Activated CD4-positive, alpha-beta T cell treated with anti-CD3 and anti-CD28 coated beads, Interleukin-2, amount 50 U/mL, for 24 hours (primary cell): Measurements from ENCODE around the gene MCUB.
"Not testable (repeated sequence)": the region's sequence is repeated elsewhere in the genome, so short reads cannot be mapped to it uniquely, and the experiment has no call there.

Experiments used
- DNase-seq, 2 donors: peaks; one replicate each; pipeline ENCODE4 v3.0.0-alpha.2; 2020; ENCODE audit warnings: low read depth in 1 of 2, low spot score in 1 of 2

Gene MCUB, protein sequence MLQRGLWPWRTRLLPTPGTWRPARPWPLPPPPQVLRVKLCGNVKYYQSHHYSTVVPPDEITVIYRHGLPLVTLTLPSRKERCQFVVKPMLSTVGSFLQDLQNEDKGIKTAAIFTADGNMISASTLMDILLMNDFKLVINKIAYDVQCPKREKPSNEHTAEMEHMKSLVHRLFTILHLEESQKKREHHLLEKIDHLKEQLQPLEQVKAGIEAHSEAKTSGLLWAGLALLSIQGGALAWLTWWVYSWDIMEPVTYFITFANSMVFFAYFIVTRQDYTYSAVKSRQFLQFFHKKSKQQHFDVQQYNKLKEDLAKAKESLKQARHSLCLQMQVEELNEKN

DNA sequence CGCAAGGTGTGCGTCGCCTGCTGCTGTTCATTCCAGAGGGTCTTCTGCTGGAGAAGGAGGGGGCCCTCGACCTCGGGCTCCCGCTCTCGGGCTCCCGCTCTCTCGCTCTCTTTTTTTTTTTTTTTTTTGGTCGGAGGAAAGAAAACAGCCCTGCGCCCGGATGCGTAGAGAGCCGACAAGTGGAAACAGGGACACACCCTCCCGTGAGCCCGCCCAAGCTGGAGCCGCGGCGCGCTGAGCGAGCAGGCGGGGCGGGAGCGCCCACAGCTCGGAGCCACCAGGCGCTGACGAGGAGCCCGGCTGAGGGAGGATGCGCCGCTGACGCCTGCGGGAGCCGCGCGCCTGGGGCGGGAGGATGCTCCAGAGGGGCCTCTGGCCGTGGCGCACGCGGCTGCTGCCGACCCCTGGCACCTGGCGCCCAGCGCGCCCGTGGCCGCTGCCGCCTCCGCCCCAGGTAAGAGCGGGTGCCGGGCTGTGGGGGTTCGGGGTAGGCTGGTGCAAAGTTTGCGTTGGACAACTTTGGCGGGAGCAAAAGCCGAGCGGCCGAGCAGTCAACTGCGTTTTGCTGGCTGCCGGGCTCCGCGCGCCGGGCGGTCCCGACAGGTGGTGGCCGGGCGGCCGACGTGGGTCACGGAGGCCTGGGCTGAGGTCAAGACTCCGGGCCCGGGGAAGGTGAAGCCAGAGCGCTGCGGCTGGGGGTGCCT is at the start of gene MCUB:
MCUB (plus strand) TSS at position 264 of the 704 bp plus-strand sequence; CDS start at position 356, 92 bp downstream.
- peak; percentile 78 to 89 for DNase-seq

DNA sequence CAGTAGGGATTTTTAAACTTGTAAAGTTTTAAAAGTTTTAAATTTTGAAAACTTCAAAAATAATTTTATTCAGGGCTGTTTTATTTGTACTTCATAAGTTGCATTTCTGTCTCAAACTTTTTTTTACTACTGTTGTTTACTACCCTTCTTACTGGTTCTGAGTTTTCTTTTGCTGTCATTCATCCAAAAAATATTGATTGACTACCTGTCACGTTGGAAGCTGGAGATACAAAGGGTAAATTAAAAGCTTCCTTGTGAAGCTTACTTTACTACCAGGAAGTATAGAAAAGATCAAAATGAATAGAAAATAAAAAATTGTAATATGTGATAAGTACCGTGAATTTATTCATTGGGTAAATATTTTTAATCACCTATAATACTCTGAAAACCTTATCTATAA is 49.4 kb upstream of the MCUB start:
- no peak for DNase-seq

DNA sequence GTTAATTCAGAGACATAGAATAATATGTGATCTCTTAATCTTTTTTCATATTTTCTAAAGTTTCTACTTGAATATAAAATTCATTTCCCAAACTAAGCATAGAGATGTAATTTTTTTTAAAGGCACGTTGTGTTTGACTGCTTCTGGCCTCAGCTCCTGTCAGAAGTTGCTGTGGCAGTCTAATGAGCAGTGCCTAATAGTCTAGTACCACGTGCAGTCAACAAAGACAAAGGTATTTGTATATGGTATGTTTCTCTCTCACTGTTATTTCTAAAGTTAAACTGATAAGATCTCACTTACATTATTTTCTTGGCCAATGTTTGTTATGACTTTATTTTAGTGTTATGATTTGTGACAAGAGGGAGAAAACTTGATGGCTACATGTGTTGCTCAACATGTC is 48.6 kb upstream of the MCUB start:
- DNase-seq = no peak

DNA sequence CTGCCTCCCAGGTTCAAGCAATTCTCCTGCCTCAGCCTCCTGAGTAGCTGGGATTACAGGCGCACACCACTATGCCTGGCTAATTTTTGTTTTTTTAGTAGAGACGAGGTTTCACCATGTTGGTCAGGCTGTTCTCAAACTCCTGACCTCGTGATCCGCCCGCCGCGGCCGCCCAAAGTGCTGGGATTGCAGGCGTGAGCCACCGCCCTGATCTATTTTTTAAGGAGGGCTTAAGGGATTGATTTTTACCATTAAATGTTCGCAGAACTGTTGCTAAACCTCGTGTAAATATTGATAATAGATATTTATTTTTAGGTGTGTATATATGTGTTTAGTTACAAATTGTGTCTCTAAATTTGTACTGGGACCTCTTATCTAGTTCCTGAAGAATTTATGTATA is 46.7 kb upstream of the MCUB start:
- not testable (repeated sequence) for DNase-seq

DNA sequence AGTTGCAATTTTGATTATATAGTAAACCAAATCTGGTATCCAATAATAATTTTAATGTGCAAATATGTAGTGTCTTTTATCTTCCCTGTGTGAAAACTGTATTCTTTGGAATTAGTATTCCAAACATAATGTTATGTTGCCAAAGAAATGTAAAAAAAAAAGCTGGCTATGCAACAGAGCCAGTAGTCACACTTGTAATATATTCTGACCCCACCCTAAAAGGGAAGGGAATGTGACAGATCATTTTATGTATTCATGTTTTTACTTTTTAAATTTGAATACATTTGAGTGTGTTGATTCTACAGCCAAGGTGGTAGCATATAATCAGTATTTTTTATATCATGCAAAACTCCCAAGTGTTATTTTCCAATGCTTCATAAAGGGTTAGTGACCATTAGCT is 27.9 kb upstream of the MCUB start:
- DNase-seq = no peak

DNA sequence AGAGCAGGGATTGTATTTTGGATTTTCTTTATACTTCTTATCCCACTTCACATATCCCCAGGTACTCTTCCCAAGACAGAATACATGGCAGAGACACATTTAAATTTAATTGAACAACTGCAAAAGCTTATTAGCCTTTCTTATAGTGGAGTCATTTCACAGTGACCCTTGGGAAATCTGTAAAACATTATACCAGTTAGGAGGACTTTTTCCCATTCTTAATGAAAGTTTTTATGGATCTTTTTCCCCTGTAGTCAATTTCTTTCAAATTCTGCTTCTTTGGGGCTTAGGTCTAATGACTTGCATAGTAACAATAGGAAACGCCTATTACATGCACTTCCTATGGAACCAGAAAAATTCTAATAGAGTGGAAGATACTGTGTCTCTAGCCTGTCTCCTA is 14.6 kb upstream of the MCUB start:
- DNase-seq = no peak

DNA sequence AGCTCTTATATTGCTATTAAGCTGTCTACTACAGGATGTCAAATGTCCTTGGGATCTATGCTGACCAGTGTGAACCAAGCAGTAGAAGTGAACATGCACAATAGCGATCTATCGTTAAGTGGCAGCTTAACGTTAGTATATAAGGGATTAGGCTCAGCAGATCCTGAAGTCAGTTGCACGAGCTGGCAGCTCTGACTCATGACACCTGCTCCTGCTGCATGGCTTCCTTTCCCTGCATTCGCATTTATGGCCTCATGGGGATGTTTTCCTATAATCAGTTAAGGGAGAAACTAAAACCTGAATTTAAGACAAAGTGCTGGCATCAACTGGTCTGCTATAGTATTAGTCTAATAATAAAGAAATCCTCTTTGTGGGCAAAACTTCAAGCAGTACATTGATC is 12.7 kb upstream of the MCUB start:
- DNase-seq = no peak

DNA sequence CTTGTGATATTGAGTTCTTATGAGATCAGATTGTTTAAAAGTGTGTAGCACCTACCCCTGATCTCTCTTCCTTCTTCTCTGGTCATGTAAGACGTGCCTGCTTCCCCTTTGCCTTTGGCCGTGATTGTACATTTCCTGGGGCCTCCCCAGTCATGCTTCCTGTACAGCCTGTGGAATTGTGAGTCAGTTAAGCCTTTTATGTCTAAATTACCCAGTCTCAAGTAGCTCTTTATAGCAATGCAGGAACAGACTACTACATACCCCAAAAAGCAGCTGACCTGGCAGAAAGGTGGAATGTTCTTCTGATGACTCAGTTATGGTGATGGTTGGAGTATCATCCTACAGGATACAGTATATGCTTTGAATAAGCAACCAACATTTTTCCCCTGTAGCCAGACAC is 11.4 kb upstream of the MCUB start:
- peak in 1 of 2 donors; percentile 19 for DNase-seq

DNA sequence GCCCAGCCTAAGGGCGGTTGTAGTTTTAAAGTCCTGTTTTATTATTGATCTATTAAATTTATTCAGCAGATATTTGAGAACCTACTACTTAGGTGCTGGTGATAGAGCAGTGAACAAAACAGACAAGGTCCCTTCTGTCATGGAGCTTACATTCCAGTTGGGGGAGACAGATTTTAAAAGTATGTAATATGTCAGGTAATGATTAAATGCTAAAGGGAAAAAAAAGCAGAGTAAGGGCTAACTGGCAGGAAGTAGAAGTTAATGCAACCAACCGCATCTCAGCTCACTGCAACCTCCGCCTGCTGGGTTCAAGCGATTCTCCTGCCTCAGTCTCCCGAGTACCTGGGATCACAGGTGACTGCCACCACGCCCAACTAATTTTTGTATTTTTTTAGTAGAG is 7.8 kb upstream of the MCUB start:
- no peak for DNase-seq

DNA sequence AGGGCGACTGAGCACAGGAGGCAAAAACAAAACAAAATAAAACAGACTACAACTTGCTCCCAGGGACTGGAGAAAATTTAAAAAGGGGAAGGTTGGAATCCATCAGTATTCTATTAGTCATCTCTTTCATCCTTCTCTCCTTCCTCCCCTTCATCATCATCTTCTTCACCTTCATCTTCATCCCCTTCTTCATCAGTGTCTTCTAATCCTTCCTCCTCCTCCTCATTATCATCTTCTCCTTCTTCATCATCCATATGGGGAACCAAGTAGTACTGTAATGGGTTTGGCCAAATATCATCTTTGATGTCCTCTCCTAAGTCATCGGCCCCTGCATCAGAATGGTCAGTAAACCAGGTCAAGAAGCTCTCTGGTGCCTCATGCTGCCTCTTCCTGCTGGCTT is 6.9 kb upstream of the MCUB start:
- DNase-seq = no peak

DNA sequence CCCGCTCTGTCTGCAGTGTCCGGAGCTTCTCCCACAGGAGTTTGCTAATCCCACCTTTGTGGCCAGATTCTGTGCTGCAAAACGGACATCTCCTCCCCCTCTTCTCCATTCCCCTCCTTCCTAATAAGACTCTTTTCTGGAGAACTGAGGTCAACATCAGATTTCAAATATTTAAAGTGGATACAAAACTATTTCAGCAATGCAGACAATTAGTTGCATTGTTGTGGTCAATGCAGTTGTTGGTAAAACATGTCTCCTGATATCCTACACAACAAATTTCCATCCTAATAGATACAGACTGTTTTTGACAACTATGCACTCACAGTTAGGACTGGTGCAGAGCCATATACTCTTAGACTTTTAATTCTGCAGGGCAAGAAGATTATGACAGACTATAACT is 5.1 kb upstream of the MCUB start:
- DNase-seq = no peak

DNA sequence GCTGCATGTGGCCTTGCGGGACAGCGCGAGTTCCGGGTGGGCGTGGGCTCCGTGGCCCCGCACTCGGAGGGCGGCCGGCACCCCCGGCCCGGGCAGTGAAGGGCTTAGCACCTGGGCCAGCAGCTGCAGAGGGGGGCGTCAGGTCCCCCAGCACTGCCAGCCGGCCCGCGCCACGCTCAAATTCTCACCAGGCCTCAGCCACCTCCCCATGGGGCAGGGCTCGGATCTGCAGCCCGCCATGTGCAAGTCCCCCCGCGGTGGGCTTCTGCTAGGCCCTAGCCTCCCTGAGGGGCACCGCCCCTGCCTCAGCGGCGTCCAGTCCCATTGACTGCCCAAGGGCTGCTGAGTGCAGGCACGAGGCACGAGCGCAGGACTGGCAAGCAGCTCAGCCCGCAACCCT is 2.6 kb upstream of the MCUB start:
- no peak for DNase-seq

DNA sequence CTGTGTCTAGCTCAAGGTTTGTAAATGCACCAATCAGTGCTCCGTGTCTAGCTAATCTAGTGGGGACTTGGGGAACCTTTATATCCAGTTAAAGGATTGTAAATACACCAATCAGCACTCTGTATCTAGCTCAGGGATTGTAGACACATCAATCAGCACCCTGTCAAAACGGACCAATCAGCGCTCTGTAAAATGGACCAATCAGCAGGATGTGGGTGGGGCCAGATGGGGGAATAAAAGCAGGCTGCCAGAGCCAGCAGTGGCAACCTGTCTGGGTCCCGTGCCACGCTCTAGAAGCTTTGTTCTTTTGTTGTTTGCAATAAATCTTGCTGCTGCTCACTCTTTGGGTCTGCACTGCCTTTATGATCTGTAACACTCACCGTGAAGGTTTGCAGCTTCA is 2.0 kb upstream of the MCUB start:
- DNase-seq = not testable (repeated sequence)

DNA sequence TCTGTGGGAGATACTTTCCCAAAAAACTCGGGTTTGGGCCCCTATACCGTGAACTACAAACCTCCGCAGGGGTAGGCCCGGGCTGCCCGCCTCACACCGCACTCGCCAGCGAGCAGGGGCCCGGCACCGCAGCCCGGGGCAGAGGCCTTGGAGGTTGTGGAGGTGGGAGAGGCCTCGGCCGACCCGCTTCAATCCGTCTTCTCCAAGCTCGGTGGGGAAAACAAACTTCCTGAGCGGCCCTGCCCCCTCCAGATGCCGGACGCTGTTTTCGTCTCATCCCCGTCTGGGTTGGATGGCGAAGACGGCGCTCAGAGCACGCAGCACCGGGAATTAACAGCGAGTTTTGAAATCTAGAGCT is 442 bp upstream of the MCUB start:
- peak; percentile 20 to 23 for DNase-seq

DNA sequence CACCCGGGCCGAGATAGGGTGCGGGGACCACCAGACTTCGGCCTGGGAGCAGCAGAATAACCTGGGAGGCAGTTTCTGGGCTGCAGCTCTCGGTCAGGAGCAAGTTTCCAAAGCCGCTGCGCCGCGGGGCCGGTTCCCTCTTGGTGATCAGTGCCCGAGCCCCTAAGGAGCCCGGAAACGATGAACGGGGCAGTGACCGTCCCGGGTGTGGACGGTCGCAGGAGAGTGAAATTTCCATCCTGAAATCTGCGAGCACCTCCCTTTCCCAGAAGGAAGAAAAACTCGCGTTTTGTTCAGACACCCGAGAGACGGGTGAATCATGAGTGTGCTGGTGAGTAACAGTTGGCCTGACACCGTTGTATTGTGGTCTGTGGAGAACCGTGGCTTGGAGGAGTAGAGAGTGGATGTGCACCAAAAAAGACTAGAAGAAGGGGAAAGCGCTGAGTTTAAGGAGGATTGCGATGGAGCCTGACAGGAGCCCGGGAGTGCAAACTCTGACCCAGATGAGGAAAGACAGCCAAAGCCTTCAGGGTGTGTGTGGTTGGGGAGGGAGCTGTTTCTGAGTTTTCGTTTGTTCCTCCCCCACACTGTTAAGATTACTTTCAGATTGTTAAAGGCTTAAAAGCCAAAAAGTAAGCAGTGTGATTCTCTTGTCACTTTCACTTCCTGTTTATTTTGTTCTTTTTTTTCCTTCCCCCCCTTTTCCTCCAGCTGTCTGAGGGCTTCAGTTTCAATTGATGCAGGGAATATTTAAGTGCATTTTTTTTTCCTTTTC is 828 bp downstream of the MCUB start:
- peak; percentile 41 to 61 for DNase-seq

DNA sequence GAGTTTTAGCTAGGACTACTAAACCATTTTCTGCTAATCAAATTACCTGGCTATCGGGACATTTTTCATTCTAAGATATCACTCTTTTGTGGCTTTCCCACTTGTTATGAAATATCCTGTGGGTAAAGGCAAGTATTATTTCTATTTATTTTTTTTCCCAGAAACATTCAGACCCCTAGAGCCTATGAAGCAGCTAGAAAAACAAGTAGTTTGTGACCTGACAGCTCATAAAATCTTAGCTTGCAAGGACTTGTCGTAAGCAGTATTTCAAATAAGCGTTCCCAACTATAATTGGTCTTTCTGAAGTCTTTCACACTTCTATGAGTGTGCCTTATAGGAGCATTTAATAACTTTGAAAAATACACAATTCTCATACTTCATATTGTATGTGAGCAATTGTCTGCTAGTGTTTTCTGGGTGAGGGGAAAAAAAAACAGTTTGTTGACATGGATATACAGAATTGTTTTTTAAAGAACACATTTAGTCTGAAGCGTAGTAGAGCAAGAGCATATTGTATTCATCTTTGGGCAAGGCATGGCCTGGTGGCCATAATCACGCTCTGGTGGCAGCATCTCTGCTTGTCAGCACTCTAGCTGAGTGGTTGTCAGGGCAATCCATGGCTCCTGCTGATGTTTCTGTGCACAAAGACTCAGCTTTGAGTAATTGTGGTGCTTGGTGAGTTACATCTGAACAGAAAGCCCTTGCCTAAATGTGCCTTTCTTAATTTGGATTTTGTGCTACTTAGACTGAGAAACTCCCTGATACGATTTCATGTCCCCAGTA is 2.6 kb downstream of the MCUB start:
- no peak for DNase-seq

DNA sequence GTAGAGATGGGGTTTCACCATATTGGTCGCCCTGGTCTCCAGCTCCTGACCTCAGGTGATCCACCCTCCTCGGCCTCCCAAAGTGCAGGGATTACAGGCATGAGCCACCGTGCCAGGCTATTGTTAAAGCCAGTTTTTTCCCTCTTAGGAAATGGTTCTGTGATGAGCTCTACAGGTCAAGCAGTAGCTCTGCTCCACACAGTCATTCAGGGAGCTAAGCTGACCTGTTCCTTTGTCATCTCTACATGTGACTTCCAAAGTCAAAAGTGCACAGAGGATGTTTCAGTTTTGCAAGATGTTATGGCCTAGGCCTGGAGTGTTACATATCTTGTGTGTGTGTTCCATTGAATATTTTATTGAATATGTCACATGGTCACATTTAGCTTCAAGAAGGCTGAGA is 11.4 kb downstream of the MCUB start:
- no peak for DNase-seq

DNA sequence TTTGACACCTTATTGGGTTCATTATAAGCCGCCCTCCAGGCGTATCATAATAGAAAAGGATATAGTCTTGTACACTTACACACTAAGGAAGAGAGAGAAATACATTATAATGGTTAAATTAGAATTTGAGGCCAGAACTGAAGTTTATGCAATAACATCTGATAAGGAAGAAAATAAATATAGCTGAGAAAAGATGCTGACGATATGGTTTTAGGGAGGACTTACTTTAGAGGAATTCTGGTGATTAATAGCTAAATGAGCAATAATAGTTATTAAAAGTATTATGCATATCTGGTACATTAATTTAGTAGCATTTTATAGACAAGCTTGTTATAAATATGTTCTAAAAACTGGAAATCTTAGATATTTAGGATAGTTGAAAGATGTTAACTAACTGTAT is 12.1 kb downstream of the MCUB start:
- DNase-seq = no peak

DNA sequence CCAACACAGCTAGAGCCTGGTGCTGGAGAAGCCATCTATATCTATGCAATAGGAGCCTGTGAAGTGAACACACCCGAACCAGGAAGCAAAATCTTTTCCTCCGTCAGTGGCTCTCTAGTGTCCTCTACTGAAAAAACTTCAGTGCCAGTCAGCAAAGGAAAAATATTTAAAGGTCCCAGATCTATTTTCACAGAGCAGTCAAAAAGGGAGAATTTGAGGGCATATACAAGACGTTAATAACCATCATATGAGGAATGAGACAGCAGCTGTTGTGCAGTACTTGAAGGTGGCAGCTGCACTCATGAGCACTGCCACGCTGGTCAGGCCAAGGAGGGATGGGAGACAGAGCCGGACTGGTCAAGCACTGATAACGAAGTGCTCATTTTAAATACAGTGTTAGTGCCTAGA is 14.4 kb downstream of the MCUB start:
- DNase-seq = no peak

DNA sequence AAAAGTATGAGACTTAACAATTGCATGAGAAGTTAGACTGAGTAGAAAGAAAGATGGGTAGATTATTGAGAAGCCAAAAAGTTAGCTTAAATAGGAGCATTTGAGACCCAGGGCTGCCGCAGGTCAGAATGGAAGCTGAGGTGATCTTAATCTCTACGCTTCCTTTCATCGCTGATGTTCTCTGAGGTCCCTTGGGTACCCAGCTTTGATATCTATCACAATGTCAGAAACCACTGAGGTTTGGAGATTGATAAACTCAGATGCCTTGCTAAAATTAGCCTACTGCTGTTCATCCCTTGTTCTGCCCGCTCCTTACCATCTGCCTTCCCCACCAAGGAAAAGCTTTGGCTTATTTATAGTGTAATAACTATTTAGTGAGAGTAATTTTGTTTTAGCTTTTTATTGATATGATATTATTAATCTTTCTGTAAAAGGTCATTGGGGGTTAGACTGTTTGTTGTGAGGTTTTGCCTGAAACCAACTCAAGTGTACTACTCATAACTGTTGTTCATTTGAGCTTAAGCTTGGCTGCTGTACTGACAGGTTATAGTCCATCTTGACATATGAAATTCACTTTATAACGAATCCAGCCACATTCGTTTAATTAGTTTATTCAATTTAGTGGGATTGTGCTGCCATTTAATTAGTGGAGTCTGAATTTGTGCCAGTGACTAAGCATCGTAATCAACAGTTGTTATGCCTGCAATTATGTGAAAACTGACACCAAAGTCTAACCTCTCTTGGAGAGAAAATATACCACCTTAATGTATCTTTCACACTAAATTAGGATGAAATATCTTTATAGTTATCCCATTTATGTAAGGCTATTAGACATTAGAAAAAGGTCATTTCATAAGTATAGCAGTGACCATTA is 15.1 kb downstream of the MCUB start:
- no peak for DNase-seq
